IMR-90 (cell line): ENCODE measurements around the gene LRP3.

ENCODE experiments used
- BHLHE40 ChIP-seq: fragments of 150-350 bp; IDR thresholded peaks from 2 replicates; pipeline ENCODE4 v1.6.1; 2016; ENCODE audit warnings: mild to moderate bottlenecking, low read depth, low read length
- CEBPB ChIP-seq: IDR thresholded peaks from 2 replicates; pipeline ENCODE4 v1.6.1; 2012; ENCODE audit warnings: low read depth, low read length, improper control_type of control experiment
- CHD1 ChIP-seq: IDR thresholded peaks from 2 replicates; pipeline ENCODE4 v1.6.1; 2012; ENCODE audit warnings: low read depth, low read length, improper control_type of control experiment
- FOS ChIP-seq: fragments of 150-350 bp; IDR thresholded peaks from 2 replicates; pipeline ENCODE4 v1.6.1; 2016; ENCODE audit warnings: low read depth, low read length
- POLR2A ChIP-seq: IDR thresholded peaks from 2 replicates; pipeline ENCODE4 v1.6.1; 2012; ENCODE audit warnings: mild to moderate bottlenecking, low read depth, low read length
- RAD21 ChIP-seq: IDR thresholded peaks from 2 replicates; pipeline ENCODE4 v1.6.1; 2012; ENCODE audit warnings: low read length, improper control_type of control experiment
- SMC3 ChIP-seq: fragments of 150-350 bp; IDR thresholded peaks from 2 replicates; pipeline ENCODE4 v1.6.1; 2016; ENCODE audit warnings: low read depth, mild to moderate bottlenecking, antibody characterized with exemption, low read length, moderate library complexity
- TF ChIP-seq, protein P1 (sequence below): fragments of 150-350 bp; IDR thresholded peaks from 2 replicates; pipeline ENCODE4 v1.6.1; 2017; ENCODE audit warnings: mild to moderate bottlenecking, antibody characterized with exemption, low read length, low read depth
- TF ChIP-seq, protein P2 (sequence below): conservative IDR thresholded peaks from 2 replicates; pipeline ENCODE4 v1.5.1; 2012; ENCODE audit warnings: mild to moderate bottlenecking, low read depth, low read length, improper control_type of control experiment

DNA sequence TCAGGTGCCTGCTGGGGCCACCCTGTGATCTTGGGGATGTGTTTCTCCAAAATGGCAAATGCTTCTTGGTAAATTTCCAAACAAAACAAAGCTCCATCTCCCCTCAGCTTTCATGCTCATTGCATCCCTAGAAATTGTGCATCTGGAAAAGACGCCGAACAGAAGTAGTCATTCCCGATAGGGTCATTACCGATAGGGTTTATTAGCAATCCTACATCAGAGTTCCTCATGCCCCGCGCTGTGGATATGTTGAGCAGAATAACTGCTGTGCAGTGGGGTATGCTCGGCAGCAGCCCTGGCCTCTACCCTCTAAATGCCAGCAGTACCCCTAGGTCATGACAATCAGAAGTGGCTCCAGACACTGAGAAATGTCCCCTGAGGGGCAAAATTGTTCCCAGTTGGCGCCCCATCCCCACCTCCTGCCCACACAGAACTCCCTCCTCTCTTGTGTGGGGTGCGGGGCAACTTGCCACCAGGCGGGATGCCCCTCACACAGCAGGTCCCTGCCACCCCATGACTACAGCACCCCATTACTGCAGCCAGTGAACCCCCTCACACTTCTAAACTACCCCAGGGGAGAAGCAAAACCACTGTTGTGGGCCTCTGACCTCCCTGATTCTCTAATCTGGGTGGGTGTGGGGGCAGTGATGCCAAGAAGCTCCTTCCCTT lies 44.5 kb downstream of the LRP3 start:
- TF ChIP-seq, protein P1, sequence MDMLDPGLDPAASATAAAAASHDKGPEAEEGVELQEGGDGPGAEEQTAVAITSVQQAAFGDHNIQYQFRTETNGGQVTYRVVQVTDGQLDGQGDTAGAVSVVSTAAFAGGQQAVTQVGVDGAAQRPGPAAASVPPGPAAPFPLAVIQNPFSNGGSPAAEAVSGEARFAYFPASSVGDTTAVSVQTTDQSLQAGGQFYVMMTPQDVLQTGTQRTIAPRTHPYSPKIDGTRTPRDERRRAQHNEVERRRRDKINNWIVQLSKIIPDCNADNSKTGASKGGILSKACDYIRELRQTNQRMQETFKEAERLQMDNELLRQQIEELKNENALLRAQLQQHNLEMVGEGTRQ, result no peak
- TF ChIP-seq, protein P2, sequence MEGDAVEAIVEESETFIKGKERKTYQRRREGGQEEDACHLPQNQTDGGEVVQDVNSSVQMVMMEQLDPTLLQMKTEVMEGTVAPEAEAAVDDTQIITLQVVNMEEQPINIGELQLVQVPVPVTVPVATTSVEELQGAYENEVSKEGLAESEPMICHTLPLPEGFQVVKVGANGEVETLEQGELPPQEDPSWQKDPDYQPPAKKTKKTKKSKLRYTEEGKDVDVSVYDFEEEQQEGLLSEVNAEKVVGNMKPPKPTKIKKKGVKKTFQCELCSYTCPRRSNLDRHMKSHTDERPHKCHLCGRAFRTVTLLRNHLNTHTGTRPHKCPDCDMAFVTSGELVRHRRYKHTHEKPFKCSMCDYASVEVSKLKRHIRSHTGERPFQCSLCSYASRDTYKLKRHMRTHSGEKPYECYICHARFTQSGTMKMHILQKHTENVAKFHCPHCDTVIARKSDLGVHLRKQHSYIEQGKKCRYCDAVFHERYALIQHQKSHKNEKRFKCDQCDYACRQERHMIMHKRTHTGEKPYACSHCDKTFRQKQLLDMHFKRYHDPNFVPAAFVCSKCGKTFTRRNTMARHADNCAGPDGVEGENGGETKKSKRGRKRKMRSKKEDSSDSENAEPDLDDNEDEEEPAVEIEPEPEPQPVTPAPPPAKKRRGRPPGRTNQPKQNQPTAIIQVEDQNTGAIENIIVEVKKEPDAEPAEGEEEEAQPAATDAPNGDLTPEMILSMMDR, result no peak
- no peak for TF ChIP-seq POLR2A
- no peak for TF ChIP-seq BHLHE40
- TF ChIP-seq SMC3, result no peak
- TF ChIP-seq RAD21, result no peak
- TF ChIP-seq CHD1, result no peak
- no peak for TF ChIP-seq CEBPB
- TF ChIP-seq FOS, result no peak
